NCI-H2227 treated with DMSO at 0.1 percent for 48 hours (cell line): ENCODE results near the gene UTP11.

Experiments
- DNase-seq: peaks from one replicate; lab custom pipeline; 2025; lab: John Stamatoyannopoulos, UW

The UTP11 gene

DNA sequence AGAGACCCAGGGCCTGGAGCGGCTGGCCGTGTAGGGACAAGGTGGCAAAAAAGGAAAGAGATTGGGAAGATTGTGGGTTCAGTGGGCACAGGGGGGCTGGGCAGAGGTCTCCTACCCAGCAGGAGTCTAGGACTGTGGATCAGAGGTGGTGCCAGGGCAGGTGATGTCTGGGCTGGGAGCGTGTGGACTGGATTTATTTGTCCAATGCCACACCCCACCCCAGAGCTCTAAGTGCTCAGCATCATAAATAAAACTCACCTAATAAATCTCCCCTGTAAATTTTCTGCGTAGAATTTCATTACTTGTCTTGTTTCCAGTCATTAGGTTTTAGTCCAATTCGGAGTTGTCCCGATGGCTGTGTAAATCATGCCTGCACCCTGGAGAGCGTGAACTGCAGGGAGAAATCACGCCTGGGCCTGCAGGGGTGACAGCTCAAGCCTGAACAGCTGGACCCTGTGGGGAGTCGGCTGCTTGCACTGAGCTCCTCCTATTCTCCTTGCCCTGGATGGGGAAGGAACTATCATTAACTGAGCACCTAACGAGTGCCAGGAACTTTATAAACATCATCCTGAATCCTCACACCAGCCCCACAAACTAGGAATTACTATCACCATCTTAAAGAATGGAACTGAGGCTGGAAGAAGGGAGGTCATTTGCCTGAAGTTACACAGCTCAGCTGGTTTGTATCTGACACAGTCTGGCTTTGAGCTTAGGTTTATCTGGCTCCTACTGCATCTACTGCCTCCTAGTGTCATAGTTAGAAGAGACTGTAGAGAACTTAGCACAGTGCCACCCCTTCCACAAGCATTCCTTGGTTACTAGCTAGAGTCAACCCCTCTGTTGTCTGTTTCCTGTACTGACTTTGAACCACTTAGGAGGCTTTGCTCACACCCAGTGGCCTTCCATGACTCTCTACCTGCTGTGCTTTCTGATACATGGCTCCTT, 59.0 kb downstream of the UTP11 start:
- DNase-seq: no peak

DNA sequence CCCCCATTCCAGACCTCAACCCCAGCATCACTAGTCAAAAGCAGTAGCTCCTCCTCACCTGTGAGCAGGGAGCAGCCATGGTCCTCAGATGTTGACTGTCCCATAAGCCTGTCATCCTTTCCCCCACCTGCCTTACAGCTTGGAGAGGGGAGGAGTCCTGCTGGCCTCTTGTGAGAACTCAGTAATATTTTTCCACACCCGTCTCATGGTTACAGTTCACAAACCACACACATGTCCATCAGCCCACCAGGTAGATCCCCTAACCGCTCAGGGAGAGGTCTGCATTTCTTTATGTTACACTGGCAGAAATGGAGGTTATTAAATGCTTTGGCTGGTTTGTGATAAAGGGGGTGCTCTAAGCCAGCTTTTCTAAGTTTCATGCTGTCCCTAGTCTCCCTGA, 60.3 kb downstream of the UTP11 start:
- no peak for DNase-seq

DNA sequence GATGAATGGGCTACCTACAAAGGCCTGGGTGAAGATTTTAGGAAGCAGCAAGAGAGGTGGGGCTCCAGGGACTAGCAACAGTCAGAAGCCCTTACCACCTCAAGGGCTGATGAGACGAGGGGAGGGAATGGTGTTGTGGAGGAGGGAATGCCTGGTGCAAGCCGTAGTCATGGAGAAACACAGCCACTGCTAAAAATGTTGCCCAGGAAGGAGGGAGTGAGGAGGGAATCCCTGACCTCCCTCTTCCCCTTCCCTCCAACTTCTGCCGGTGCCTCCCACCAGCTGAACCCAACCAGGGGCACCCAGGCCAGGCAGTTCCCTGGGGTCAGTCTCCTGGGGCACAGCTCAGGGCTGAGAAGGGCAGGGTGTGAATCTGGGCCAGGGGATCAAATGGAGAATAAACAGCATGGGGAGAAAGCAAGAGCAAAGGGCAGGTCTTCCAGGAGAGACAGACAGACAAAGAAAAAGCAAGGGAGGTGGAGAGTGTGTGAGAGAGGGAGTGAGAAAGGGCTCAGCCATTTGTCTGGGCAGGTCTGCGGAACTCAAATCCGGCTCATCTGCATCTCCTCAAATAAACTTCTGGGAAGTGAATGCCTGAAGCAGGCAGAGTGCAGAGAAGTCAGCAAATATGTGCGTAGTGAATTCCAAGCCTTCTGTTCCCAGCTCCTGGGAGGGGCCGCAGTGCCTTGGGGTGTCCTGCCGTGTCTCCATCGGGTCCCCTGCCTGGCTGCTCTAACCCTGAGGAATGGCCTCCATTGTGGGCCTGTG, 61.2 kb downstream of the UTP11 start:
- no peak for DNase-seq

DNA sequence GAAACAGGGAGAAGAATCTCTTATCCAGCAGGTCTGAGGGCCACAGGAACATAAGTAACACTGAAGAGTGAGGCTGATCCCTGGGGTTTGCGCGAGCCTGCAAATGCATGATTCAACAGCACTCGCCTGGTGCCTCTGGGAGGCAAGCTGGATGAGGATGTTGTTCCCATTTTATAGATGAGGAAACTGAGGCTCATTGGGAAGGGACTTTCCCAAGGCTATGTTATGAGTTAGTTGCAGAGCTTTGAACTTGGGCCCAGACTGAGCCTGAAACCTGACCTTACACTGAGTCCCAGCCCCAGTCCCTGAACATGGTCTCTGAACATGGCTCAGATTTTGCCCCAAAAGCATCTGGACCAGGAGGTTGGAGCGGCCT, 61.8 kb downstream of the UTP11 start:
- DNase-seq: no peak
